ENCODE results near the gene STK10. TPM values are rescaled to one million over a fixed set of nuclear protein-coding genes. Genes with fewer than 3 reads are reported as not detected.
"Not testable (repeated sequence)": the region's sequence is repeated elsewhere in the genome, so short reads cannot be mapped to it uniquely, and the experiment has no call there.

STK10 gene
- total RNA-seq, 3 donors from 2014 or later = 62.1 to 79.0 (median 72.6) TPM

DNA sequence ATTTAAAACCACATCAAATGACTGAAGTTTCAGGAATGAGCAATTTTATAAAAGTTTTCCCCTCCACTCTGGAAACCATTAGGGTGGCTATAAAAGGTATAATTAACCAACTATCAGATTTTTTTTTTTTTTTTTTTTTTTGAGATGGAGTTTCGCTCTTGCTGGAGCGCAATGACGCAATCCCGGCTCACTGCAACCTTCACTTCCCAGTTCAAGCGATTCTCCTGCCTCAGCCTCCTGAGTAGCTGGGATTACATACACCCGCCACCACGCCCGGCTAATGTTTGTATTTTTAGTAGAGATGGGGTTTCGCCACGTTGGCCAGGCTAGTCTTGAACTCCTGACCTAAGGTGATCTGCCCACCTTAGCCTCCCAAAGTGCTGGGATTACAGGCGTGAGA, 18.0 kb upstream of the STK10 start:
- not testable (repeated sequence) for DNase-seq; H3K27me3 Mint-ChIP-seq (ENCODE audit: low read depth); H3K4me1 Mint-ChIP-seq (ENCODE audit: low read depth); ATAC-seq; H3K9me3 Mint-ChIP-seq; H3K4me3 Mint-ChIP-seq; H3K36me3 Mint-ChIP-seq (ENCODE audit: insufficient read depth)

DNA sequence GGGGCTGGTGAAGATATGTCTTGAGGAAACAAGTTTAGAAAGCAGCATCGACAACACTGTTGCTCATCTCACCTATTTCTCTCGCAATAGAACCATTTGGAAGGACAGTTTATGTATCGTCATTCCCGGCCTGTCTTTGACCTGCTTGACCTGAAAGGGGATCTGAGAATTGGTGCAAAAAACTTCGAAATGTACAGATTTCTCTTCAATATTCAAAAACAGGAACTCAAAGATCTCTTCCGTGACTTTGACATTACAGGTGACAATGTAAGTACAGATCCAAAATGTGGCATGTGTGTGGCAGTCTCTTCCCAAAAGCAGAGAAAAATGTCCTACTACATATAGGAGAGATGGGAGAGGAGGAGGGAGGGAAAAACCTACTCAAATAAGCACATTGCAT, 12.5 kb upstream of the STK10 start:
- DNase-seq (no peak), ATAC-seq (no peak)
- H3K9me3 Mint-ChIP-seq = no peaks in the 10 kb centered on the region

DNA sequence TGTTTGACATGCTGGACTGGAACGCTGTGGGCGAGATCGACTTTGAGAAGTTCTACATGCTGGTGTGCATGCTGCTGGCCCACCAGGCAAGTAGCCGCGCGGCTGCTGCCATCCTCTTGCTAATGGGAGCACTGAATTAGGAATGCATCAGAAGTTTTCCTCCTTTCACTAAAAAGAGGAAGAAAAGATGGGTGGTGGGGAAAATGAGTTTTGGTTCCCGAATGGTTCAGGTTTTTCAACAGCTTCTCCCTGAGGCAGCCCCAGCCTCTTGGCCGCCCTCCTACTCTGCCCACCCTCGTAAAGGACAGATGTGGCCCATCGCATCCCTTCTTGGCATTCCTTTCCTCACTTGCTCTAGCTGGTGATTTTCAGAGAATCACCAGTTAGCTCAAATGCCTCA, 11.4 kb upstream of the STK10 start:
- no peak for ATAC-seq
- Mint-ChIP-seq H3K4me1 (ENCODE audit: low read depth) (no peaks in the 10 kb centered on the region), H3K27me3 (ENCODE audit: low read depth) (no peaks in the 10 kb centered on the region), H3K36me3 (ENCODE audit: insufficient read depth) (no peaks in the 10 kb centered on the region), H3K4me3 (no peak overlapping the region), H3K9me3 (no peaks in the 10 kb centered on the region)
- no peak for DNase-seq

More for the DNA sequence above, 12.5 kb upstream of the STK10 start:
- Mint-ChIP-seq H3K36me3 (ENCODE audit: insufficient read depth) (no peaks in the 10 kb centered on the region), H3K27me3 (ENCODE audit: low read depth) (no peaks in the 10 kb centered on the region), H3K4me3 (no peak overlapping the region), H3K4me1 (ENCODE audit: low read depth) (no peaks in the 10 kb centered on the region)

DNA sequence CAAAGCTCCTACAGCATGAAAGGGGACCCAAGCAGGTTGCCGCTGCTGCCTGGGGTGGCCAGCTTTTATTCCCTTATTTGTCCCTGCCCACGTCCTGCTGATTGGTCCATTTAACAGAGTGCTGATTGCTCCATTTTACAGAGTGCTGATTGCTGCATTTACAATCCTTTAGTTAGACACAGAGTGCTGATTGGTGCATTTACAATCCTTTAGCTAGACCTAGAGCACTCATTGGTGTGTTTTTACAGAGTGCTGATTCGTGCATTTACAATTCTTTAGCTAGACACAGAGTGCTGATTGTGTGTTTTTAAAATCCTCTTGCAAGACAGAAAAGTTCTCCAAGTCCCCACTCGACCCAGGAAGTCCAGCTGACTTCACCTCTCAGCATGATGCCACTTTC, 9.8 kb upstream of the STK10 start:
- ATAC-seq; H3K9me3 Mint-ChIP-seq; H3K36me3 Mint-ChIP-seq (ENCODE audit: insufficient read depth); H3K4me1 Mint-ChIP-seq (ENCODE audit: low read depth); H3K4me3 Mint-ChIP-seq; H3K27me3 Mint-ChIP-seq (ENCODE audit: low read depth); DNase-seq: not testable (repeated sequence)

DNA sequence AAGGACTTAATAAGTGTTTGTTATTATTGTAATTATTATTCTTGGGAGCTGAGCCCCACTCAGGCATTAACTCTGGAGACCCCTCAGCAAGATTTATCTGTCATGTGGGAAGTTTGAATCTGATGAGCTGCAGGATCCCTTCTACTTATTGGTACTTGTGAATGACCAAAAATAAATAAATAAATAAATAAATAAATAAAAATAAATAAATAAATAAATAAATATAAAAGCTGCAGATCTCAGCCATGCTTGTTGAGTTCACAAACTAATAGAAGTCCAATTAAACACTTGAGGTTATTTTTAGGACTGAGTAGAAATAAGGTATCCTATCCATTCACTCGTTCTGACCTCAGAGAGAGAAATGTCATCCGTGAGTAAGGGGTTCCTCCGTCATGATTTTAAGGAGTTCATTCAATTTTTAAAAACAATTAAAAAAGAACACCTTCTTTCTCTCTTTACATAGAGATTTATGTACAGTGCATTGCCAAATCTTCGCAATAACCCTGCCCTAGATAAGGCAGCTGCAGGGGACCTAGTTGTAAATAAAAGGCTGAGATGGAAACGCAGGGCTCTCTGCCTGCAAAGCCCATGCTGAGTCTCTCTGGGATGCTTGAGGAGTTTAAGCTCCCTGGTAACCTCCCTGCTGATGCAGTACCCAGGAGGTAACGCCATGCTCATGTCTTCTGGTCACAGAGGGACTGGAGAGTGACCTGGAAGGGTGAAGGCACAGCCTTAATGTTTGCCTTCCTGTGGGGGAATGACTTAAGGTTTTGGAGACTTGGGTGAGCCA, 7.2 kb upstream of the STK10 start:
- H3K27me3 Mint-ChIP-seq (ENCODE audit: low read depth) = no peaks in the 10 kb centered on the region
- no peaks in the 10 kb centered on the region for H3K4me1 Mint-ChIP-seq (ENCODE audit: low read depth)
- ATAC-seq (no peak), DNase-seq (no peak)
- H3K9me3 Mint-ChIP-seq = no peaks in the 10 kb centered on the region
- no peak overlapping the region for H3K4me3 Mint-ChIP-seq
- H3K36me3 Mint-ChIP-seq (ENCODE audit: insufficient read depth) = no peaks in the 10 kb centered on the region

DNA sequence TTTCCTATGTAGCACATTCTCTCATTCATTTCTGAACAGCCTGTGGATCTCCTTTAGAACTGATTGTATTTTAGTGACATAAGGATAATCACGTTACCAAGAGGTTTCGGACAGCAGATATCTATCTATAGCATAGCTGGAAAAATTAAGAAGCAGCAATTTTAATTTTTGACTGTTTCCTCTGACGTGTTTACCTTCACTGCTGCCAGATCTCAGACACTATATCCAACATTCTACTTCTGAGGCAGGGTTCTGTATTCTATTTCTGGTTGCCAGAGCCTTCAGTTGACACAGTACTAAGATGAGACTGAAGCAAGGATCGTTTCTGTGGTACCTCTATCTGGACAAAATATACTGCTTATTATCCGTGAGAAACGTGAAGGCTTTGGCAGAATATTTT, 5.8 kb upstream of the STK10 start, which contains the start of gene EFCAB9:
EFCAB9 (plus strand) TSS at position 301 of the 400 bp plus-strand sequence; CDS start at position 302, 1 bp downstream.
- Mint-ChIP-seq H3K9me3 (no peaks in the 10 kb centered on the region), H3K27me3 (ENCODE audit: low read depth) (no peaks in the 10 kb centered on the region), H3K4me3 (no peak within 1 kb of the TSS), H3K36me3 (ENCODE audit: insufficient read depth) (no peaks in the 10 kb centered on the region), H3K4me1 (ENCODE audit: low read depth) (no peaks in the 10 kb centered on the region)
- DNase-seq (no peak), ATAC-seq (no peak)

DNA sequence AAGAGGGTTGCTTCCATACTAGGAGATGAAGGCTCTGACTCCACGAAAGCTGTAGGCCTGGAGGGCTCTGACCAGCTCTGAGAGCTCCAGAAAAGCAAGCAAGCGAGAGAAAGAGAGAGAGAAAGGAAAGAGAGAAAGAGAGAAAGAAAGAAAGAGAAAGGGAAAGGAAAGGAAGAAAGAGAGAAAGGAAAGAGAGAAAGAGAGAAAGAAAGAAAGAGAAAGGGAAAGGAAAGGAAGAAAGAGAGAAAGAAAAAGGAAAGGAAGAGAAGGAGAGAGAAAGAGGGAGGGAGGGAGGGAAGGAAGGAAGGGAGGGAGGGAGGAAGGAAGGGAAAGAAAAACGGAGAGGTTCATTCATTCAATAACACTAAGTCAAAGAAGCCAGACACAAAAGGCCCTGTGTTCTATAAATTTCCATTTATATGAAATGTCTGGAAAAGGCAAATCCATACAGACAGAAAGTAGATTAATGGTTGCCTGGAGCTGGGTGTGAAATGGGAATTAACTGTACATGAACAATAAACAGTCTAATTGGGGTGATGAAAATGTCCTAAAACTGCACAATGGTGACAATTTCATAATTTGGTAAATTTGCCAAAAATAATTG, 1.8 kb upstream of the STK10 start:
- H3K9me3 Mint-ChIP-seq = no peaks in the 10 kb centered on the region
- ATAC-seq = no peak
- no peak overlapping the region for H3K4me3 Mint-ChIP-seq
- peaks cover 16% of the 10 kb centered on the region for H3K4me1 Mint-ChIP-seq (ENCODE audit: low read depth)
- DNase-seq = no peak
- peaks cover 1% of the 10 kb centered on the region for H3K36me3 Mint-ChIP-seq (ENCODE audit: insufficient read depth)
- H3K27me3 Mint-ChIP-seq (ENCODE audit: low read depth) = no peaks in the 10 kb centered on the region

DNA sequence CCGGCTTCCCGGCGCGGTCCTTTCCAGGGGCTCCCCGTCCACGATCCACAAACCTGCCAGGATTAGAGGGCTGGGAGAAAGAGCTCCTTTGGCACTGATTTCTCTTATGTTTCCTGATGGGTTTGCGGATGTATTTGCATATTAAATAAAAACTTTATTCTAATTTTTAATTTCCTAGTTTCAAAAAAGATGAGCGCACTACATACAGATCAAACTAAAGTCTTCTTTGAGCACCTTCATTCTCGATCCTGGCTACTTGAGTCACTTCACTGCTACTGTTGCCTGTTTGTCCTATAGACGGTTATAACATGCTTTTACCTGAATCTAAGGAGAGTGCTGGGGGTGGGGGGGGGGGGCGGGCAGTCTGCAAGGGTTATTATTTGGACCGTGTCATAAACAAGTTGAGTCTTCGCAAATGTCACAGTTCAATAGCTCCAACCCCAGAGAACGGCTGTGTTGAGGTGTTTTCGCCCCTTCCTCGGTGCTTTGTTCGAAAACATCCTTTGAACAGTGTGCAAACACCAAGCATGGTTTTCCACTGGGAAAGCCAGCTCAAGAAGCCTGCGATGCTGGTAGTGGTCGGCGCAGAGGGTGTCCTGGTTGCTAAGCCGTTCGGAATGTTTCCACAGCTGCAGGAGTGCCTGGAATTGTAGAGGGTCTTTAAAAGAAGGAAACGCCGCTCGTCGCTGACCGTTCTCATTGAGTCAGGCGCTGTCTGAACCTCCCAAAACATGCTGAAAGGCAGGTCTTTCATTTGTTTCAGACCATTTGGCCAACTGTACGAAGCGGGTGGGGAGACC, 1.1 kb upstream of the STK10 start:
- Mint-ChIP-seq H3K27me3 (ENCODE audit: low read depth) (no peaks in the 10 kb centered on the region), H3K4me1 (ENCODE audit: low read depth) (peaks cover 23% of the 10 kb centered on the region), H3K36me3 (ENCODE audit: insufficient read depth) (peaks cover 1% of the 10 kb centered on the region), H3K4me3 (peak overlapping the region; percentile 82), H3K9me3 (no peaks in the 10 kb centered on the region)
- ATAC-seq = no peak
- no peak for DNase-seq

DNA sequence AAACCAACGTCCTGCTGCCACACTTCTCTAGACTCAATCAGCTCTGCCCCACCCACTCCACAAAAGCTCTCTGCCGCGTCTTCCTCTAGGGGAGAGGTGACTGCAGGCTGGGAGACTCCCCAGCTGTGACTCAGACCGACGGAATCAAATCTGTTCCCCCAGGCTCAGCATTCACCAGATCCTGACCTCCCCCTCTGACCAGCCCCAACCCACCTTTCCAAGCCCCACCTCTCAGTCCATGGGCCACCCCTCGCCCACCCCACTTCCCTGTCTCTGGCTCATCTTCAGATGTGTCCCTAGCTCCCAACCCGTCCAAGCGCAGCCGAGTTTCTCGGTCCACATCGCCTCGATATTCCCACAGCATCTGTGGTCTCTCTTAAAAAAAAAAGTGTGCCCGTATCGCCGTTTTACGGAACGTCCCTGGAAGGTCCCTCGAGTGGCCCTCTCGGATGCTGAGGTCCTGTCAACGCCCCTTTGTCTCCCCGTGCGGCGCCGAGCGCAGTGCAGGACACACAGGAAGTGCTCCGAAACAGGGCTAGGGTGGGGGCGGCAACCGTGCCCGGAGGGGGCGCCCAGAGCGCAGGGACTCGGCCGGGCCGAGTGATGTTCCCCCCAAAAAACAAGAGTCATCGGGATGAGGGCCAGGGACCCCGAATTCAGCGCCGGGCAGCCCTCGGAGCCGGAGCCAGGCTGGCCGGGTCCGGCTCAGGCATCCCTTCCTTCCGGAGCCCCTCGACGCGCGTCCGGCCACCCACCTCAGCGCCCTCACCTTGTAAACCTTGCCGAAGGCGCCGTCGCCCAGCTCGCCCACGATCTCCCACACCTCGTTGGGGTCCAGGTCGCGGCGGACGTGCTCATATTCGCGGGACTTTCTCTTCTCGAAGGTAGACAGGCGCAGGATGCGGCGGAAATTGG, 649 bp downstream of the STK10 start:
- ATAC-seq (peak; percentile 52), DNase-seq (peak; percentile 62)
- Mint-ChIP-seq H3K27me3 (ENCODE audit: low read depth) (no peaks in the 10 kb centered on the region), H3K36me3 (ENCODE audit: insufficient read depth) (peaks cover 5% of the 10 kb centered on the region), H3K4me3 (peak overlapping the region; percentile 99), H3K9me3 (no peaks in the 10 kb centered on the region), H3K4me1 (ENCODE audit: low read depth) (peaks cover 40% of the 10 kb centered on the region)

DNA sequence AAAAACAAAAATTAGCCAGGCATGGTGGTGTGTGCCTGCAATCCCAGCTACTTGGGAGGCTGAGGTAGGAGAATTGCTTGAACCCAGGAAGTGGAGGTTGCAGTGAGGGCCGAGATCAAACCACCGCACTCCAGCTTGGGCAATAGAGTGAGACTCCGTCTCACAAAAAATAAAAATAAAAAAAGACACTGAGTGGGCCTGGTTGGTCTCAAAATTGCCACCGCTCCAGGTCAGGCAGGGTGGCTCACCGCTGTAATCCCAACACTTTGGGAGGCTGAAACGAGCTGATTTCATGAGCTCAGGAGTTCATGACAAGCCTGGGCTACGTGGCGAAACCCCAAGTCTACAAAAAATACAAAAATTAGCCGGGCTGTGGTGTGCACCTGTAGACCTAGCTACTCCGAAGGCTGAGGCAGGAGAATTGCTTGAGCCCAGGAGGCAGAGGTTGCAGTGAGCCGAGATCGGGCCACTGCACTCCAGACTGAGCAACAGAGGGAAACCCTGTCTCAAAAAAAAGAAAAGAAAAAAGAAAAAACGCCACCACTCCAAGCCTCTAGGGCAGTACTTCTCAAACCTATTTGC, 1.8 kb downstream of the STK10 start:
- ATAC-seq (no peak), DNase-seq (no peak)
- Mint-ChIP-seq H3K27me3 (ENCODE audit: low read depth) (no peaks in the 10 kb centered on the region), H3K36me3 (ENCODE audit: insufficient read depth) (peaks cover 5% of the 10 kb centered on the region), H3K4me1 (ENCODE audit: low read depth) (peaks cover 45% of the 10 kb centered on the region), H3K9me3 (no peaks in the 10 kb centered on the region), H3K4me3 (peak overlapping the region; percentile 99)

DNA sequence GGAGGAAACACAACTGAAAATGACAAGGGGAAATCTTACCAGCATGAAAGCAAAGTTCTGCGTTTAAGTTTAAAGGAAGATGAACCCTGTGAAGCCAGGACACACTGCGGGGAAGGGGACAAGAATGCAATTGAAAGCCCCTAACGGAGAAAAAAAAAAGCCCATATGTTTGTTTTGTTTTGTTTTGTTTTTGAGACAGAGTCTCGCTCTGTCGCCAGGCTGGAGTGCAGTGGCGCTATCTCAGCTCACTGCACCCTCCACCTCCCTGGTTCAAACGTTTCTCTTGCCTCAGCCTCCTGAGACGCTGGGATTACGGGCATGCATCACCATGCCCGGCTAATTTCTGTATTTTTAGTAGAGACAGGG, 2.9 kb downstream of the STK10 start:
- DNase-seq (no peak), ATAC-seq (no peak)
- peak overlapping the region; percentile 99 for H3K4me3 Mint-ChIP-seq
- peaks cover 5% of the 10 kb centered on the region for H3K36me3 Mint-ChIP-seq (ENCODE audit: insufficient read depth)
- peaks cover 56% of the 10 kb centered on the region for H3K4me1 Mint-ChIP-seq (ENCODE audit: low read depth)
- no peaks in the 10 kb centered on the region for H3K27me3 Mint-ChIP-seq (ENCODE audit: low read depth)
- H3K9me3 Mint-ChIP-seq = no peaks in the 10 kb centered on the region

DNA sequence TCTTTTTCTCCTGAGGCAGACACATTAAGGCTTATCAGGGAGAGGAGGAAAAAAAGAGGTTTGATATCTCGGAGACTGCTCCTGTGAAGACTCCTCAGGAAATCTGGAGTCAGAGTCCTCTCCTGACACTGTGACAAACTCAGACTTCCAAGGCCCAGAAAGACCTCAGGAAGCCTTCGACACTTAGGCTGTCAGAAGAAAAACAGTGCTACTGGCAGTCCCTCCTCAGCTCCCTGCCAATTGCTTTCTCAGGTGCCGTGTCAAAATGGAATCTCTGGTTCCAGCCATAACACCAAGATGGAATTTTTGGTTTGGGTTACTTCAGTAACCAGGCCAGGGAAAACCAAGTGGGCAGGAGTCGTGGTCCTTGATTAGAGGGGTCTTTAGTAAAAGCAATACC, 4.1 kb downstream of the STK10 start:
- Mint-ChIP-seq H3K9me3 (no peaks in the 10 kb centered on the region), H3K36me3 (ENCODE audit: insufficient read depth) (peaks cover 5% of the 10 kb centered on the region), H3K27me3 (ENCODE audit: low read depth) (no peaks in the 10 kb centered on the region)

DNA sequence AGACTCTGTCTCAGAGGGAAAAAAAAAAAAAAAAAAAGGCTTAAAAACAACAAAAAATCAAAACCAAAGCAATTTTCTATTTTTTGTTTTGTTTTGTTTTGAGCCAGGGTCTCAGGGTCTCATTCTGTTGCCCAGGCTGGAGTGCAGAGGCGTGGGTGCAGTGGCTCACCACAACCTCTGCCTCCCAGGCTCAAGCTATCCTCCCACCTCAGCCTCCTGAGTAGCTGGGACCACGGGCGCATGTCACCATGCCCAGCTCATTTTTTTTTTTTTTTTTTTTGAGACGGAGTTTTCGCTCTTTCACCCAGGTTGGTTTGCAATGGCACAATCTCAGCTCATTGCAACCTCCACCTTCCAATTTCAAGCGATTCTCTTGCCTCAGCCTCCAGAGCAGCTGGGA, 5.7 kb downstream of the STK10 start:
- H3K9me3 Mint-ChIP-seq = no peaks in the 10 kb centered on the region

More for the DNA sequence above, 4.1 kb downstream of the STK10 start:
- H3K4me3 Mint-ChIP-seq = peak overlapping the region; percentile 99
- DNase-seq = no peak
- no peak for ATAC-seq
- H3K4me1 Mint-ChIP-seq (ENCODE audit: low read depth) = peaks cover 68% of the 10 kb centered on the region

More for the DNA sequence above, 5.7 kb downstream of the STK10 start:
- H3K4me1 Mint-ChIP-seq (ENCODE audit: low read depth) = peaks cover 84% of the 10 kb centered on the region
- H3K36me3 Mint-ChIP-seq (ENCODE audit: insufficient read depth) = peaks cover 7% of the 10 kb centered on the region
- ATAC-seq (no peak), DNase-seq (no peak)
- H3K27me3 Mint-ChIP-seq (ENCODE audit: low read depth) = no peaks in the 10 kb centered on the region
- H3K4me3 Mint-ChIP-seq = no peak overlapping the region
